ENCODE measurements around the gene SEPTIN10. TPM values are rescaled to one million over a fixed set of nuclear protein-coding genes. Genes with fewer than 3 reads are reported as not detected.

The SEPTIN10 gene
- total RNA-seq, 4 donors from 2014 or later = 104 to 160 (median 118) TPM

DNA sequence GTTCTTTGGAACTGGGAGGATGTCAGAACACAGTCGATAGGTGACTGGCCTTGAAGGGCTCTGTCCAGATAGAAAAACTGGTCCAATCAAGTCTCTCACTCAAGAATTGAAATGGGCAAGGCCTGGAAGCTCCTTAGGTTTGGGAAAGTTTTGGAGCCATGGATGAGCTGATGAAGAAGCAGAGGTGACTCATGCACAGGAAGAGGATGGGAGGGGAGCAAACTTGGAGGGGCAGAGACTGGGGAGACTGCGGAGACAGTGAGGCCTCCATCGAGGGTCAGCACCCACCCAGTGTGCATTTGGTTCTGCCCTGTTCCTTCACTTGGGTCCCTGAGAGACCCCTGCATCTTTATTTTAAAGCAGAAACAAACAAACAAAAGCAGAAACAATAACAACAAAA lies 41.5 kb upstream of the SEPTIN10 start:
- TF ChIP-seq EP300 (IDR thresholded peaks at IDR 0.05) = no peak
- TF ChIP-seq POLR2A (IDR thresholded peaks at IDR 0.05) = no peak
- TF ChIP-seq, protein P1, sequence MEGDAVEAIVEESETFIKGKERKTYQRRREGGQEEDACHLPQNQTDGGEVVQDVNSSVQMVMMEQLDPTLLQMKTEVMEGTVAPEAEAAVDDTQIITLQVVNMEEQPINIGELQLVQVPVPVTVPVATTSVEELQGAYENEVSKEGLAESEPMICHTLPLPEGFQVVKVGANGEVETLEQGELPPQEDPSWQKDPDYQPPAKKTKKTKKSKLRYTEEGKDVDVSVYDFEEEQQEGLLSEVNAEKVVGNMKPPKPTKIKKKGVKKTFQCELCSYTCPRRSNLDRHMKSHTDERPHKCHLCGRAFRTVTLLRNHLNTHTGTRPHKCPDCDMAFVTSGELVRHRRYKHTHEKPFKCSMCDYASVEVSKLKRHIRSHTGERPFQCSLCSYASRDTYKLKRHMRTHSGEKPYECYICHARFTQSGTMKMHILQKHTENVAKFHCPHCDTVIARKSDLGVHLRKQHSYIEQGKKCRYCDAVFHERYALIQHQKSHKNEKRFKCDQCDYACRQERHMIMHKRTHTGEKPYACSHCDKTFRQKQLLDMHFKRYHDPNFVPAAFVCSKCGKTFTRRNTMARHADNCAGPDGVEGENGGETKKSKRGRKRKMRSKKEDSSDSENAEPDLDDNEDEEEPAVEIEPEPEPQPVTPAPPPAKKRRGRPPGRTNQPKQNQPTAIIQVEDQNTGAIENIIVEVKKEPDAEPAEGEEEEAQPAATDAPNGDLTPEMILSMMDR (IDR thresholded peaks at IDR 0.05) = no peak
- Histone ChIP-seq H3K27me3 (no peaks in the 10 kb centered on the region), H3K36me3 (no peaks in the 10 kb centered on the region), H3K4me1 (no peaks in the 10 kb centered on the region), H3K27ac (no peak overlapping the region), H3K4me3 (no peak overlapping the region), H3K9me3 (no peaks in the 10 kb centered on the region)
- no peak for DNase-seq (ENCODE audit: low spot score in 2 of 2)
- WGBS, 2 donors = 83 to 84% methylated on average over 3 of the region's 3 CpGs

DNA sequence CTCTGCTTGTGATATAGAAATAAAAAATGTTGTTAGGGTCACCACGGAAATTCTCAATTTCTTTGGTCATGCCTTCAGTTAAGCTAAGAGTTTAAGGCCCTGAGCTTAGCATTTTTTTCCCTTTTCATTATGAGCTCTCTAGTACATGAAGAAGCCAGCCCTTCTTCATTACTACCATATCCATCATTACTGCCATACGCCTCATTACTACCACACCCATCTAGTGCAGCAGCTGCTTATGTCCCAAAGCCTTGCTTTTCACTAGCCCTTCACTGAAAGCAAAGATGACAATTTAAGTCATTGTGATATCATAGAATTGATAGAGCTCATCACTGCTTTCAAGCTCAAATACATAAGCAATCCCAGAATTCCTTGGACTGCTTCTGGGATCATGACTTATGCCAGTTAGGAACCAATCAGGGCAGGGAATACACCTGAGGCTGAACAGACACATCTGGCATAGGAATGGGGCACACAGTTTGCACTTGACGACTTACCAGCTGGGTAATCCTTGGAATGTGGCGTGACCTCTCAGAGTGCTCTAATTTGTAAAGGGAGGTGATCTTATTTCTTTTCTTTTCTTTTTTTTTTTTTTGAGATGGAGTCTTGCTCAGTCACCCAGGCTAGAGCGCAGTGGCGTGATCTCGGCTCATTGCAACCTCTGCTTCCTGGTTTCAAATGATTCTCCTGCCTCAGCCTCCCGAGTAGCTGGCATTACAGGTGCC lies 40.7 kb upstream of the SEPTIN10 start:
- TF ChIP-seq, protein P1 (IDR thresholded peaks at IDR 0.05) = no peak
- TF ChIP-seq EP300 (IDR thresholded peaks at IDR 0.05) = no peak
- TF ChIP-seq POLR2A (IDR thresholded peaks at IDR 0.05) = no peak
- no peaks in the 10 kb centered on the region for H3K4me1 ChIP-seq
- H3K4me3 ChIP-seq = no peak overlapping the region
- no peaks in the 10 kb centered on the region for H3K9me3 ChIP-seq
- H3K27me3 ChIP-seq = no peaks in the 10 kb centered on the region
- 92 to 93% methylated on average over 8 of the region's 8 CpGs for WGBS, 2 donors
- no peak for DNase-seq (ENCODE audit: low spot score in 2 of 2)
- no peaks in the 10 kb centered on the region for H3K36me3 ChIP-seq
- H3K27ac ChIP-seq = no peak overlapping the region

GRCh38 chr2:109649736-109650695 lies 36.2 kb upstream of the SEPTIN10 start:
- no peak overlapping the region for H3K27ac ChIP-seq
- H3K4me1 ChIP-seq = peaks cover 0 to 5% (median 2%) of the 10 kb centered on the region in 4 donors
- H3K27me3 ChIP-seq = no peaks in the 10 kb centered on the region
- H3K9me3 ChIP-seq = no peaks in the 10 kb centered on the region
- no peak overlapping the region for H3K4me3 ChIP-seq
- TF ChIP-seq EP300 (IDR thresholded peaks at IDR 0.05) = no peak
- no peak for DNase-seq (ENCODE audit: low spot score in 2 of 2)
- 80 to 82% methylated on average over 14 of the region's 14 CpGs for WGBS, 2 donors
- no peaks in the 10 kb centered on the region for H3K36me3 ChIP-seq

GRCh38 chr2:109648041-109648527 lies 34.3 kb upstream of the SEPTIN10 start:
- no peak for DNase-seq (ENCODE audit: low spot score in 2 of 2)
- H3K4me1 ChIP-seq = peaks cover 0 to 19% (median 6%) of the 10 kb centered on the region in 4 donors
- H3K9me3 ChIP-seq = no peaks in the 10 kb centered on the region
- no peaks in the 10 kb centered on the region for H3K36me3 ChIP-seq
- H3K27me3 ChIP-seq = no peaks in the 10 kb centered on the region
- WGBS, 2 donors = 52 to 64% methylated on average over 8 of the region's 8 CpGs
- peak overlapping the region in 2 of 4 donors; percentile 61 to 74 for H3K27ac ChIP-seq
- TF ChIP-seq EP300 (IDR thresholded peaks at IDR 0.05) (peak in 1 of 2 donors; percentile 39), POLR2A (IDR thresholded peaks at IDR 0.05) (no peak)
- TF ChIP-seq, protein P1 (IDR thresholded peaks at IDR 0.05) = no peak
- no peak overlapping the region for H3K4me3 ChIP-seq

DNA sequence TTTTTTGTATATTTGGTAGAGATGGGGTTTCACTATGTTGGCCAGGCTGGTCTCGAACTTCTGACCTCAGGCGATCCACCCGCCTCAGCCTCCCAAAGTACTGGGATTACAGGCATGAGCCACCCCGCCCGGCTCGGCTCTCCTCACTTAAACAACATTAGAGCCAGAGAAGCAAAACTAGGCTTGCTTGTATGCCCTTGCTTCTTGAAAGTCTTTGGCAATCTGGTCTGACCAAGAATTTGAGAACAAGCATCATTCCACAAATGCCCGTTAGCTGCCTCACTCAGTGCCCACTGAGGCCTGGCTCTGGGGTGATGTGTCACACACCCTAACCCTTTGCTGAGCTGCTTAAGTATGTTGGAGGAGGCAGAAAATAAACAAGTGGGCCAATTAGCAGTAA lies 33.9 kb upstream of the SEPTIN10 start:
- H3K36me3 ChIP-seq = no peaks in the 10 kb centered on the region
- TF ChIP-seq, protein P1 (IDR thresholded peaks at IDR 0.05) = no peak
- TF ChIP-seq EP300 (IDR thresholded peaks at IDR 0.05) (no peak), POLR2A (IDR thresholded peaks at IDR 0.05) (no peak)
- WGBS, 2 donors = 61% methylated on average over 7 of the region's 7 CpGs
- DNase-seq (ENCODE audit: low spot score in 2 of 2) = no peak
- peaks cover 0 to 19% (median 6%) of the 10 kb centered on the region in 4 donors for H3K4me1 ChIP-seq
- no peak overlapping the region for H3K4me3 ChIP-seq
- peak overlapping the region in 2 of 4 donors; percentile 61 to 74 for H3K27ac ChIP-seq
- no peaks in the 10 kb centered on the region for H3K9me3 ChIP-seq
- no peaks in the 10 kb centered on the region for H3K27me3 ChIP-seq

Measured in tibial nerve (tissue), 4 donors.